H9 (cell line): ENCODE data around the gene IL21R. TPM values are rescaled to one million over a fixed set of nuclear protein-coding genes. Genes with fewer than 3 reads are reported as not detected.

Source experiments
- DNase-seq: peaks from one replicate; pipeline ENCODE4 v3.0.0-alpha.2; 2017
- H2AFZ ChIP-seq: one replicate; pipeline ENCODE4 v1.6.1; 2013; ENCODE audit warnings: mild to moderate bottlenecking, low read length, control low read depth, moderate library complexity
- H2AK5ac ChIP-seq: 2 replicates; pipeline ENCODE4 v1.6.1; 2013; ENCODE audit warnings: low read length, control low read depth, mixed read lengths; ENCODE audit not compliant: insufficient read length
- H2BK120ac ChIP-seq: one replicate; pipeline ENCODE4 v1.6.1; 2013; ENCODE audit warnings: low read depth, mild to moderate bottlenecking, low read length, control low read depth, inconsistent platforms; ENCODE audit not compliant: poor library complexity, severe bottlenecking
- H2BK12ac ChIP-seq: 2 replicates; pipeline ENCODE4 v1.6.1; 2013; ENCODE audit warnings: low read length, control low read depth, mixed read lengths, low read depth; ENCODE audit not compliant: insufficient read length
- H2BK15ac ChIP-seq: 2 replicates; pipeline ENCODE4 v1.6.1; 2013; ENCODE audit warnings: low read depth, low read length, control low read depth
- H2BK20ac ChIP-seq: one replicate; pipeline ENCODE4 v1.6.1; 2013; ENCODE audit warnings: low read depth, mild to moderate bottlenecking, low read length, control low read depth, inconsistent platforms; ENCODE audit not compliant: poor library complexity, severe bottlenecking
- H2BK5ac ChIP-seq: 2 replicates; pipeline ENCODE4 v1.6.1; 2013; ENCODE audit warnings: low read length, control low read depth, mixed read lengths; ENCODE audit not compliant: insufficient read length
- H3K14ac ChIP-seq: 2 replicates; pipeline ENCODE4 v1.6.1; 2013; ENCODE audit warnings: low read length, control low read depth; ENCODE audit not compliant: insufficient read depth
- H3K18ac ChIP-seq: 2 replicates; pipeline ENCODE4 v1.6.1; 2013; ENCODE audit warnings: low read depth, mild to moderate bottlenecking, mixed read lengths, low read length, control low read depth; ENCODE audit not compliant: insufficient read length
- H3K23ac ChIP-seq: 2 replicates; pipeline ENCODE4 v1.6.1; 2013; ENCODE audit warnings: low read length, control low read depth, mixed read lengths, low read depth; ENCODE audit not compliant: insufficient read length
- H3K23me2 ChIP-seq: 2 replicates; pipeline ENCODE4 v1.6.1; 2013; ENCODE audit warnings: low read depth, mild to moderate bottlenecking, mixed read lengths, low read length, control low read depth; ENCODE audit not compliant: insufficient read length, poor library complexity, severe bottlenecking
- H3K27ac ChIP-seq: 2 replicates; pipeline ENCODE4 v1.5.1; 2013; ENCODE audit warnings: low read length, control low read depth, mixed read lengths, low read depth; ENCODE audit not compliant: insufficient read length
- H3K27me3 ChIP-seq: 2 replicates; pipeline ENCODE4 v1.6.1; 2013; ENCODE audit warnings: low read length, control low read depth, inconsistent platforms; ENCODE audit not compliant: insufficient read depth
- H3K4ac ChIP-seq: 2 replicates; pipeline ENCODE4 v1.6.1; 2013; ENCODE audit warnings: low read depth, mild to moderate bottlenecking, control low read depth, inconsistent platforms, low read length, moderate library complexity
- H3K4me1 ChIP-seq: 2 replicates; pipeline ENCODE4 v1.6.1; 2013; ENCODE audit warnings: low read length, control low read depth, inconsistent platforms; ENCODE audit not compliant: insufficient read depth
- H3K4me2 ChIP-seq: 2 replicates; pipeline ENCODE4 v1.6.1; 2013; ENCODE audit warnings: low read length, control low read depth, mixed read lengths; ENCODE audit not compliant: insufficient read length, insufficient read depth
- H3K56ac ChIP-seq: 2 replicates; pipeline ENCODE4 v1.6.1; 2013; ENCODE audit warnings: low read depth, mild to moderate bottlenecking, mixed read lengths, low read length, control low read depth; ENCODE audit not compliant: insufficient read length
- H3K79me1 ChIP-seq: 2 replicates; pipeline ENCODE4 v1.6.1; 2013; ENCODE audit warnings: low read depth, mild to moderate bottlenecking, moderate library complexity, low read length, control low read depth, inconsistent platforms; ENCODE audit not compliant: insufficient read depth, poor library complexity, severe bottlenecking
- H3K79me2 ChIP-seq: 2 replicates; pipeline ENCODE4 v1.6.1; 2013; ENCODE audit warnings: low read length, control low read depth, inconsistent platforms; ENCODE audit not compliant: insufficient read depth
- H3K9ac ChIP-seq: 2 replicates; pipeline ENCODE4 v1.6.1; 2013; ENCODE audit warnings: low read length, control low read depth, mixed read lengths; ENCODE audit not compliant: insufficient read length; ENCODE audit errors: extremely low read depth
- H3K9me3 ChIP-seq: one replicate; pipeline ENCODE4 v1.6.1; 2013; ENCODE audit warnings: low read depth, low read length, inconsistent platforms; ENCODE audit not compliant: control insufficient read depth
- H3T11ph ChIP-seq: one replicate; pipeline ENCODE4 v1.6.1; 2013; ENCODE audit warnings: mild to moderate bottlenecking, low read length, control low read depth, inconsistent platforms
- H4K20me1 ChIP-seq: one replicate; pipeline ENCODE4 v1.6.1; 2013; ENCODE audit not compliant: control insufficient read depth, insufficient read length, insufficient read depth
- H4K5ac ChIP-seq: 2 replicates; pipeline ENCODE4 v1.6.1; 2013; ENCODE audit warnings: low read depth, mild to moderate bottlenecking, mixed read lengths, low read length, control low read depth; ENCODE audit not compliant: insufficient read length
- H4K8ac ChIP-seq: replicated peaks from 2 replicates; pipeline ENCODE4 v1.6.1; 2013; ENCODE audit warnings: low read length, control low read depth, mixed read lengths, low read depth; ENCODE audit not compliant: insufficient read length
- H4K91ac ChIP-seq: 2 replicates; pipeline ENCODE4 v1.6.1; 2013; ENCODE audit warnings: low read depth, mild to moderate bottlenecking, moderate library complexity, mixed read lengths, low read length, control low read depth; ENCODE audit not compliant: insufficient read length
- H3K27ac Mint-ChIP-seq, 3 experiments: 2 replicates in 2 of 3; 3 replicates in 1 of 3; pipeline ENCODE4 v1.8.0; 2020 to 2021; ENCODE audit warnings: mixed read lengths in 3 of 3, mild to moderate bottlenecking in 1 of 3, moderate library complexity in 1 of 3
- H3K27me3 Mint-ChIP-seq: 2 replicates; pipeline ENCODE4 v1.8.0; 2021; ENCODE audit warnings: low read depth, mild to moderate bottlenecking, moderate library complexity, mixed read lengths
- H3K36me3 Mint-ChIP-seq, 3 experiments: 2 replicates in 2 of 3; 3 replicates in 1 of 3; pipeline ENCODE4 v1.8.0; 2020 to 2021; ENCODE audit warnings: low read depth in 3 of 3, mixed read lengths in 3 of 3; ENCODE audit not compliant: insufficient read depth in 1 of 3
- H3K4me1 Mint-ChIP-seq, 2 experiments: 2 replicates each; pipeline ENCODE4 v1.8.0; 2020; ENCODE audit warnings: mixed read lengths in 2 of 2
- H3K4me3 Mint-ChIP-seq, 2 experiments: 2 replicates in 1 of 2; 3 replicates in 1 of 2; pipeline ENCODE4 v1.8.0; 2020 to 2021; ENCODE audit warnings: mild to moderate bottlenecking in 2 of 2, mixed read lengths in 2 of 2, moderate library complexity in 1 of 2
- H3K9me3 Mint-ChIP-seq, 2 experiments: 2 replicates in 1 of 2; 3 replicates in 1 of 2; pipeline ENCODE4 v1.8.0; 2020; ENCODE audit warnings: mild to moderate bottlenecking in 2 of 2, mixed read lengths in 2 of 2, moderate library complexity in 1 of 2
- WGBS: extraction: QIAGEN DNeasy Blood & Tissue Kit; methylation state at CpG from one replicate; pipeline ENCODE4 v1.1.7; 2013; ENCODE audit warnings: missing lambda C conversion rate, low lambda C conversion rate, mixed read lengths; ENCODE audit not compliant: insufficient read length; ENCODE audit errors: extremely low coverage; 5-methylcytosine and 5-hydroxymethylcytosine counted together
- total RNA-seq: library from RNA; stranded (reverse); gene quantifications from 2 replicates; pipeline ENCODE4 v1.2.1, GENCODE V29; 2021
- TF ChIP-seq, protein P1 (sequence below): fragments of 200-600 bp; sonication (generic); conservative IDR thresholded peaks from 3 replicates; pipeline ENCODE4 v1.8.0; 2021; ENCODE audit warnings: antibody characterized with exemption, mild to moderate bottlenecking

The IL21R gene
- total RNA-seq, 1 experiment from 2014 or later, result 0.07 TPM

DNA sequence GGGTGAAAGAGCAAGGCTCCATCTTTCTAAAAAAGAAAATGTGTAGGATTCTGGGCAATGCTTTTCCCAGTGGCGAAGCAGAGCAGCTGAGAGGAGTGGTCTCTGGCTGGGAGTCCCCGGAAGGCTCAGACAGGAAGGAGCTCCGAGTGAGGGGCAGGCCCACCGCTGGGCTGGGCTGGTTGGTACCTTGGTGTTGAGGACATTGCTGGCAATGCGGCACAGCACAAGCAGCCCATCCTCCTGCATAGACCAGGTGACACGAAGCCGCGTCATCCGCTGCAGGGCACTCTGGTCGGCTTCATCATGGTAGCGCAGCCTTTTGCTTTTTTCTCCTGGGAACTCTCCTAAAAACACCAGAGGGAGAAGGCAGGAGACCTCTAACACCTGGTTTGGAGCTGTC is 83.8 kb downstream of the IL21R start:
- Histone ChIP-seq H3K14ac (no peak overlapping the region), H2BK5ac (no peak overlapping the region), H3K79me2 (no peaks in the 10 kb centered on the region), H2BK20ac (no peak overlapping the region), H3K9ac (no peak overlapping the region), H3K9me3 (no peaks in the 10 kb centered on the region), H2BK15ac (no peak overlapping the region), H2AFZ (no peak overlapping the region), H3K56ac (no peak overlapping the region), H3K4ac (no peak overlapping the region), H3K18ac (no peak overlapping the region), H3K79me1 (no peaks in the 10 kb centered on the region), H2BK12ac (no peak overlapping the region), H3K4me2 (no peak overlapping the region), H4K5ac (no peak overlapping the region), H3K23me2 (no peaks in the 10 kb centered on the region), H2AK5ac (no peak overlapping the region), H4K20me1 (no peaks in the 10 kb centered on the region), H4K8ac (no peak overlapping the region), H4K91ac (no peak overlapping the region), H3K4me1 (no peaks in the 10 kb centered on the region), H3K23ac (no peak overlapping the region), H3K27ac (no peak overlapping the region), H3T11ph (no peak overlapping the region), H2BK120ac (no peak overlapping the region), H3K27me3 (no peaks in the 10 kb centered on the region)
- no peak for DNase-seq
- no CpG with 5 or more reads among the region's 11 CpGs for WGBS
- Mint-ChIP-seq H3K27me3 (no peaks in the 10 kb centered on the region), H3K4me1 (no peaks in the 10 kb centered on the region), H3K4me3 (no peak overlapping the region), H3K27ac (no peak overlapping the region), H3K9me3 (no peaks in the 10 kb centered on the region), H3K36me3 (peaks cover 47 to 98% (median 89%) of the 10 kb centered on the region in 3 experiments)
- TF ChIP-seq, protein P1, sequence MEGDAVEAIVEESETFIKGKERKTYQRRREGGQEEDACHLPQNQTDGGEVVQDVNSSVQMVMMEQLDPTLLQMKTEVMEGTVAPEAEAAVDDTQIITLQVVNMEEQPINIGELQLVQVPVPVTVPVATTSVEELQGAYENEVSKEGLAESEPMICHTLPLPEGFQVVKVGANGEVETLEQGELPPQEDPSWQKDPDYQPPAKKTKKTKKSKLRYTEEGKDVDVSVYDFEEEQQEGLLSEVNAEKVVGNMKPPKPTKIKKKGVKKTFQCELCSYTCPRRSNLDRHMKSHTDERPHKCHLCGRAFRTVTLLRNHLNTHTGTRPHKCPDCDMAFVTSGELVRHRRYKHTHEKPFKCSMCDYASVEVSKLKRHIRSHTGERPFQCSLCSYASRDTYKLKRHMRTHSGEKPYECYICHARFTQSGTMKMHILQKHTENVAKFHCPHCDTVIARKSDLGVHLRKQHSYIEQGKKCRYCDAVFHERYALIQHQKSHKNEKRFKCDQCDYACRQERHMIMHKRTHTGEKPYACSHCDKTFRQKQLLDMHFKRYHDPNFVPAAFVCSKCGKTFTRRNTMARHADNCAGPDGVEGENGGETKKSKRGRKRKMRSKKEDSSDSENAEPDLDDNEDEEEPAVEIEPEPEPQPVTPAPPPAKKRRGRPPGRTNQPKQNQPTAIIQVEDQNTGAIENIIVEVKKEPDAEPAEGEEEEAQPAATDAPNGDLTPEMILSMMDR, result no peak
